Measurements from ENCODE around the gene PPP1R13L. TPM values are rescaled to one million over a fixed set of nuclear protein-coding genes. Genes with fewer than 3 reads are reported as not detected.
A peak's percentile ranks its signal among the peaks of the same experiment; 100 is the strongest.

PPP1R13L gene
- total RNA-seq = 10 to 100 TPM in 1 of 4 donors, 1 to 10 TPM in 2, under 1 TPM in 1; 0.51 to 30.2 (median 3.0) TPM

- DNase-seq = peak; percentile 75 to 76
- Histone ChIP-seq H3K36me3 (no peaks in the 10 kb centered on the region), H3K4me3 (peak within 1 kb of the TSS; percentile 69 to 78), H3K27ac (peak within 1 kb of the TSS; percentile 92 to 94), H3K27me3 (peaks cover 0 to 8% of the 10 kb centered on the region in 2 donors), H3K4me1 (peaks cover 8 to 9% of the 10 kb centered on the region in 2 donors), H3K9me3 (no peaks in the 10 kb centered on the region)
- peak in 1 of 2 donors; percentile 40 for TF ChIP-seq POLR2A (IDR thresholded peaks at IDR 0.05)
- TF ChIP-seq CTCF (IDR thresholded peaks at IDR 0.05) = no peak
- intact Hi-C loops (cut with DNase I; ENCODE audit: low total_unique reads) = no loop called here
Observed at GRCh38 chr19:45404557-45405434, at the start of gene PPP1R13L. Gene PPP1R13L, minus strand, starts transcription at chr19:45405069. Its CDS starts 6,751 bp downstream, at chr19:45398318.

GRCh38 chr19:45451850-45452387 lies 47.0 kb upstream of the PPP1R13L start:
- TF ChIP-seq CTCF (IDR thresholded peaks at IDR 0.05) (no peak), POLR2A (IDR thresholded peaks at IDR 0.05) (no peak)
- no peak for DNase-seq
- H3K27me3 ChIP-seq = no peaks in the 10 kb centered on the region
- intact Hi-C loops (cut with DNase I; ENCODE audit: low total_unique reads) = no loop called here
- peak overlapping the region in 1 of 2 donors; percentile 95 for H3K27ac ChIP-seq
- H3K4me1 ChIP-seq = peaks cover 0 to 8% of the 10 kb centered on the region in 2 donors
- H3K36me3 ChIP-seq = no peaks in the 10 kb centered on the region
- H3K9me3 ChIP-seq = no peaks in the 10 kb centered on the region
- H3K4me3 ChIP-seq = no peak overlapping the region

- Histone ChIP-seq H3K36me3 (no peaks in the 10 kb centered on the region), H3K4me1 (peaks cover 0 to 8% of the 10 kb centered on the region in 2 donors), H3K27me3 (no peaks in the 10 kb centered on the region), H3K4me3 (peak overlapping the region; percentile 43 to 45), H3K9me3 (no peaks in the 10 kb centered on the region), H3K27ac (peak overlapping the region; percentile 76 to 95)
- intact Hi-C loops (cut with DNase I; ENCODE audit: low total_unique reads) = no loop called here
- TF ChIP-seq CTCF (IDR thresholded peaks at IDR 0.05) = no peak
- no peak for TF ChIP-seq POLR2A (IDR thresholded peaks at IDR 0.05)
- DNase-seq = peak; percentile 54 to 59
Observed at GRCh38 chr19:45451131-45451849, 46.4 kb upstream of the PPP1R13L start.

- TF ChIP-seq CTCF (IDR thresholded peaks at IDR 0.05) (peak in 1 of 4 experiments; percentile 1), POLR2A (IDR thresholded peaks at IDR 0.05) (no peak)
- intact Hi-C loops (cut with DNase I; ENCODE audit: low total_unique reads) = no loop called here
- Histone ChIP-seq H3K27me3 (no peaks in the 10 kb centered on the region), H3K4me3 (peak overlapping the region; percentile 43 to 45), H3K27ac (peak overlapping the region; percentile 76 to 95), H3K36me3 (no peaks in the 10 kb centered on the region), H3K4me1 (peaks cover 0 to under 1% of the 10 kb centered on the region in 2 donors), H3K9me3 (no peaks in the 10 kb centered on the region)
- no peak for DNase-seq
Observed at GRCh38 chr19:45450012-45450333, 45.1 kb upstream of the PPP1R13L start.

All from uterus (tissue), 4 donors.